IMR-90 (cell line): Measurements from ENCODE around the gene PTPRN2. TPM values are rescaled to one million over a fixed set of nuclear protein-coding genes. Genes with fewer than 3 reads are reported as not detected.

ENCODE experiments used
- ATAC-seq: fragments of 200-7000 bp; cut with Tn5 transposase; 2 replicates; pipeline ENCODE4 v1.9.1; 2020; ENCODE audit warnings: low read depth, mild to moderate bottlenecking, moderate library complexity
- BruUV-seq: library from RNA; stranded (reverse); fragments of 400-500 nt; replicated peaks from 2 replicates; lab custom pipeline; 2021; lab: Mats Ljungman, UMichigan
- CTCF ChIA-PET: fragments of 300-600 bp; formaldehyde crosslinking; extraction: SDS; loops from one replicate; lab custom pipeline; 2021; ENCODE audit warnings: antibody characterized with exemption; lab: Yijun Ruan, JAX
- POLR2A ChIA-PET: fragments of 300-600 bp; sonication (Branson Sonifier 250); formaldehyde crosslinking; loops from one replicate; lab custom pipeline; 2022; ENCODE audit warnings: antibody characterized with exemption; ENCODE audit not compliant: unreplicated experiment; lab: Charles Lee
- DNase-seq: peaks from one replicate; pipeline ENCODE4 v3.0.0; 2013
- H2AFZ ChIP-seq: replicated peaks from 2 replicates; pipeline ENCODE3; 2013; ENCODE audit warnings: low read length, mild to moderate bottlenecking; ENCODE audit not compliant: poor library complexity
- H2AK5ac ChIP-seq: 2 replicates; pipeline ENCODE4 v1.6.1; 2013; ENCODE audit warnings: low read depth, low read length, inconsistent platforms
- H2AK9ac ChIP-seq: replicated peaks from 2 replicates; pipeline ENCODE3; 2013; ENCODE audit warnings: mild to moderate bottlenecking, low read depth, low read length, moderate library complexity; ENCODE audit not compliant: poor library complexity
- H2BK120ac ChIP-seq: 2 replicates; pipeline ENCODE4 v1.6.1; 2013; ENCODE audit warnings: low read depth, low read length, inconsistent platforms
- H2BK15ac ChIP-seq: 3 replicates; pipeline ENCODE4 v1.6.1; 2013; ENCODE audit warnings: low read depth, low read length, inconsistent platforms
- H2BK20ac ChIP-seq: 2 replicates; pipeline ENCODE4 v1.6.1; 2013; ENCODE audit warnings: low read depth, mild to moderate bottlenecking, inconsistent platforms, low read length, moderate library complexity
- H2BK5ac ChIP-seq: 2 replicates; pipeline ENCODE4 v1.6.1; 2013; ENCODE audit warnings: mild to moderate bottlenecking, low read depth, low read length, inconsistent platforms; ENCODE audit not compliant: poor library complexity, severe bottlenecking
- H3K14ac ChIP-seq: replicated peaks from 2 replicates; pipeline ENCODE4 v1.6.1; 2013; ENCODE audit warnings: low read depth, low read length, inconsistent platforms
- H3K18ac ChIP-seq: 2 replicates; pipeline ENCODE4 v1.6.1; 2013; ENCODE audit warnings: low read depth, low read length, control low read depth
- H3K23ac ChIP-seq: 2 replicates; pipeline ENCODE4 v1.6.1; 2013; ENCODE audit warnings: low read depth, low read length, inconsistent platforms
- H3K27ac ChIP-seq: 2 replicates; pipeline ENCODE4 v1.5.1; 2013; ENCODE audit warnings: mild to moderate bottlenecking, control low read depth, low read length; ENCODE audit not compliant: insufficient read depth
- H3K27me3 ChIP-seq: 2 replicates; pipeline ENCODE4 v1.6.1; 2013; ENCODE audit warnings: low read length; ENCODE audit not compliant: control insufficient read depth, insufficient read depth
- H3K36me3 ChIP-seq: 2 replicates; pipeline ENCODE4 v1.6.1; 2013; ENCODE audit warnings: low read length, mixed read lengths; ENCODE audit not compliant: control insufficient read depth, insufficient read depth
- H3K4ac ChIP-seq: 2 replicates; pipeline ENCODE4 v1.6.1; 2013; ENCODE audit warnings: low read depth, low read length, inconsistent platforms
- H3K4me1 ChIP-seq: 2 replicates; pipeline ENCODE4 v1.6.1; 2013; ENCODE audit warnings: low read length, mixed read lengths; ENCODE audit not compliant: control insufficient read depth, insufficient read depth
- H3K4me2 ChIP-seq: 2 replicates; pipeline ENCODE4 v1.6.1; 2013; ENCODE audit warnings: low read depth, mild to moderate bottlenecking, control low read depth, low read length, moderate library complexity
- H3K4me3 ChIP-seq: 2 replicates; pipeline ENCODE4 v1.5.1; 2013; ENCODE audit warnings: low read depth, mild to moderate bottlenecking, control low read depth, low read length, moderate library complexity; ENCODE audit not compliant: insufficient read depth
- H3K56ac ChIP-seq: 2 replicates; pipeline ENCODE4 v1.6.1; 2013; ENCODE audit warnings: low read length, inconsistent platforms; ENCODE audit not compliant: insufficient read depth; ENCODE audit errors: extremely low read depth
- H3K79me1 ChIP-seq, 2 experiments: 2 replicates each; pipeline ENCODE4 v1.6.1; 2013; ENCODE audit warnings: low read length in 2 of 2, inconsistent platforms in 1 of 2, low read depth in 1 of 2
- H3K9ac ChIP-seq: 2 replicates; pipeline ENCODE4 v1.6.1; 2013; ENCODE audit warnings: low read depth, low read length, control low read depth
- H3K9me1 ChIP-seq: 2 replicates; pipeline ENCODE4 v1.6.1; 2013; ENCODE audit warnings: low read length, inconsistent platforms; ENCODE audit not compliant: insufficient read depth
- H3K9me3 ChIP-seq: 2 replicates; pipeline ENCODE4 v1.6.1; 2013; ENCODE audit warnings: low read length; ENCODE audit not compliant: control insufficient read depth, insufficient read depth
- H4K20me1 ChIP-seq: 2 replicates; pipeline ENCODE4 v1.6.1; 2013; ENCODE audit warnings: low read length, inconsistent platforms; ENCODE audit not compliant: insufficient read depth
- H4K5ac ChIP-seq: 2 replicates; pipeline ENCODE4 v1.6.1; 2013; ENCODE audit warnings: mild to moderate bottlenecking, low read depth, low read length, control low read depth
- H4K8ac ChIP-seq, 2 experiments: 2 replicates each; pipeline ENCODE4 v1.6.1; 2013; ENCODE audit warnings: low read depth in 2 of 2, low read length in 2 of 2, control low read depth in 1 of 2, inconsistent platforms in 1 of 2
- H4K91ac ChIP-seq: 2 replicates; pipeline ENCODE4 v1.6.1; 2013; ENCODE audit warnings: low read depth, low read length, inconsistent platforms; ENCODE audit not compliant: insufficient read depth
- BHLHE40 ChIP-seq: fragments of 150-350 bp; IDR thresholded peaks from 2 replicates; pipeline ENCODE4 v1.6.1; 2016; ENCODE audit warnings: mild to moderate bottlenecking, low read depth, low read length
- CEBPB ChIP-seq: IDR thresholded peaks from 2 replicates; pipeline ENCODE4 v1.6.1; 2012; ENCODE audit warnings: low read depth, low read length, improper control_type of control experiment
- CHD1 ChIP-seq: IDR thresholded peaks from 2 replicates; pipeline ENCODE4 v1.6.1; 2012; ENCODE audit warnings: low read depth, low read length, improper control_type of control experiment
- FOS ChIP-seq: fragments of 150-350 bp; IDR thresholded peaks from 2 replicates; pipeline ENCODE4 v1.6.1; 2016; ENCODE audit warnings: low read depth, low read length
- MAFK ChIP-seq: IDR thresholded peaks from 2 replicates; pipeline ENCODE4 v1.6.1; 2012; ENCODE audit warnings: low read depth, low read length, improper control_type of control experiment
- MAZ ChIP-seq: IDR thresholded peaks from 2 replicates; pipeline ENCODE4 v1.6.1; 2012; ENCODE audit warnings: low read depth, mild to moderate bottlenecking, low read length, improper control_type of control experiment, moderate library complexity, borderline replicate concordance
- MXI1 ChIP-seq: IDR thresholded peaks from 2 replicates; pipeline ENCODE4 v1.6.1; 2012; ENCODE audit warnings: low read depth, mild to moderate bottlenecking, low read length, moderate library complexity, borderline replicate concordance
- NFE2L2 ChIP-seq: fragments of 150-350 bp; IDR thresholded peaks from 2 replicates; pipeline ENCODE4 v1.6.1; 2016; ENCODE audit warnings: low read depth, mild to moderate bottlenecking, low read length
- POLR2A ChIP-seq: IDR thresholded peaks from 2 replicates; pipeline ENCODE4 v1.6.1; 2012; ENCODE audit warnings: mild to moderate bottlenecking, low read depth, low read length
- RAD21 ChIP-seq: IDR thresholded peaks from 2 replicates; pipeline ENCODE4 v1.6.1; 2012; ENCODE audit warnings: low read length, improper control_type of control experiment
- RCOR1 ChIP-seq: IDR thresholded peaks from 2 replicates; pipeline ENCODE4 v1.6.1; 2012; ENCODE audit warnings: mild to moderate bottlenecking, low read length, improper control_type of control experiment; ENCODE audit not compliant: insufficient replicate concordance
- RFX5 ChIP-seq: IDR thresholded peaks from 2 replicates; pipeline ENCODE4 v1.8.0; 2012; ENCODE audit warnings: low read depth, mild to moderate bottlenecking, low read length, moderate library complexity
- SMC3 ChIP-seq: fragments of 150-350 bp; IDR thresholded peaks from 2 replicates; pipeline ENCODE4 v1.6.1; 2016; ENCODE audit warnings: low read depth, mild to moderate bottlenecking, antibody characterized with exemption, low read length, moderate library complexity
- USF2 ChIP-seq: fragments of 150-350 bp; IDR thresholded peaks from 2 replicates; pipeline ENCODE4 v1.6.1; 2017; ENCODE audit warnings: mild to moderate bottlenecking, antibody characterized with exemption, low read length, low read depth
- WGBS, 2 experiments: methylation state at CpG; one replicate each; pipeline versions ENCODE4 v1.1.5 to v1.1.7; 2013; ENCODE audit warnings: missing lambda C conversion rate in 2 of 2; ENCODE audit not compliant: insufficient read length in 1 of 2; ENCODE audit errors: extremely low coverage in 2 of 2; 5-methylcytosine and 5-hydroxymethylcytosine counted together
- dilution Hi-C: fragments of 300-500 bp; cut with HindIII; formaldehyde crosslinking; loops from one replicate; pipeline ENCODE4 v1.14.3; 2018; ENCODE audit warnings: low sequenced_read_pairs; ENCODE audit not compliant: unreplicated experiment
- in situ Hi-C: fragments of 300-500 bp; cut with MboI; formaldehyde crosslinking; loops from 3 replicates; pipeline ENCODE4 v1.14.3; 2019; ENCODE audit warnings: low sequenced_read_pairs, inconsistent platforms, mixed read lengths
- intact Hi-C: fragments of 100-400 bp; cut with micrococcal nuclease; formaldehyde crosslinking; loops from 2 replicates; pipeline ENCODE4 v1.10.0; 2022
- polyA plus RNA-seq, 3 experiments: library from polyadenylated mRNA; depleted of rRNA; stranded (reverse); fragments of >200 nt; gene quantifications; 2 replicates each; pipeline ENCODE4 v1.2.3, GENCODE V29; 2012; ENCODE audit warnings: low replicate concordance in 1 of 3
- total RNA-seq: library from RNA; depleted of rRNA; stranded (reverse); fragments of >200 nt; gene quantifications from 2 replicates; pipeline ENCODE4 v1.2.3, GENCODE V29; 2012

Gene PTPRN2
- total and polyA plus RNA-seq, 2 of the 4 experiments (the other 2 are of a cell fraction), result 0.03 TPM; not detected in 1

GRCh38 chr7:158073845-158074840 is 513.5 kb downstream of the PTPRN2 start (continued):
- TF ChIP-seq CHD1 (no peak), MAFK (no peak)

- H3K27ac ChIP-seq, result no peak overlapping the region
- no peak overlapping the region for H3K9ac ChIP-seq
- intact Hi-C loops, result no loop called here
- no peak overlapping the region for H2AK5ac ChIP-seq
- dilution Hi-C loops, result no loop called here
- no peak overlapping the region for H2BK15ac ChIP-seq
- ChIA-PET CTCF (no interaction called here), POLR2A (no interaction called here)
- H2BK20ac ChIP-seq, result no peak overlapping the region
- H3K4me2 ChIP-seq, result no peak overlapping the region
- no peak overlapping the region for H4K91ac ChIP-seq
- H2AK9ac ChIP-seq, result no peak overlapping the region
- H3K14ac ChIP-seq, result no peak overlapping the region
- no peak overlapping the region for H3K4ac ChIP-seq
- no peak overlapping the region for H2AFZ ChIP-seq
- BruUV-seq, result no TSS peak
- H3K4me3 ChIP-seq, result no peak overlapping the region
- no peak overlapping the region for H2BK5ac ChIP-seq
- no peak overlapping the region for H4K8ac ChIP-seq
- H4K5ac ChIP-seq, result no peak overlapping the region
- H3K18ac ChIP-seq, result no peak overlapping the region
- peaks cover 74% of the 10 kb centered on the region for H3K9me3 ChIP-seq
- H2BK120ac ChIP-seq, result no peak overlapping the region
- no peak for ATAC-seq
- no peaks in the 10 kb centered on the region for H3K4me1 ChIP-seq
- H4K20me1 ChIP-seq, result no peaks in the 10 kb centered on the region
- H3K9me1 ChIP-seq, result no peaks in the 10 kb centered on the region
- H3K36me3 ChIP-seq, result no peaks in the 10 kb centered on the region
- in situ Hi-C loops, result no loop called here
- no peak for DNase-seq
- no peak overlapping the region for H3K23ac ChIP-seq
- WGBS, 2 experiments, result 84% methylated on average over 6 of the region's 18 CpGs; no CpG with 5 or more reads in 1 of the 2 experiments
- no peaks in the 10 kb centered on the region for H3K27me3 ChIP-seq
- H3K79me1 ChIP-seq, result no peaks in the 10 kb centered on the region
- no peak overlapping the region for H3K56ac ChIP-seq
- no peak for TF ChIP-seq CEBPB
- no peak for TF ChIP-seq RCOR1
- no peak for TF ChIP-seq BHLHE40
- no peak for TF ChIP-seq MXI1
- TF ChIP-seq NFE2L2, result no peak
- no peak for TF ChIP-seq RAD21
- TF ChIP-seq RFX5, result no peak
- no peak for TF ChIP-seq FOS
- TF ChIP-seq USF2, result no peak
- no peak for TF ChIP-seq POLR2A
- TF ChIP-seq MAZ, result no peak
- TF ChIP-seq SMC3, result no peak
- TF ChIP-seq MAFK, result no peak
- no peak for TF ChIP-seq CHD1
Observed at GRCh38 chr7:158072991-158073730, 514.5 kb downstream of the PTPRN2 start.
